Activated CD8-positive, alpha-beta memory T cell treated with anti-CD3 and anti-CD28 coated beads, Interleukin-2, amount 50 U/mL, for 48 hours (primary cell): ENCODE results near the gene IGFLR1.

Experiments
- DNase-seq: peaks from one replicate; pipeline ENCODE4 v3.0.0-alpha.2; 2020

IGFLR1 gene

GRCh38 chr19:35755550-35756376 lies 13.5 kb upstream of the IGFLR1 start:
- peak; percentile 70 for DNase-seq

GRCh38 chr19:35755131-35755549 lies 12.9 kb upstream of the IGFLR1 start:
- no peak for DNase-seq

- no peak for DNase-seq
Measured at GRCh38 chr19:35754370-35755130, 12.3 kb upstream of the IGFLR1 start.

GRCh38 chr19:35753634-35754369 lies 11.6 kb upstream of the IGFLR1 start:
- DNase-seq, result no peak

- no peak for DNase-seq
Measured at GRCh38 chr19:35752746-35753350, 10.6 kb upstream of the IGFLR1 start.

GRCh38 chr19:35751839-35752745 lies 9.8 kb upstream of the IGFLR1 start:
- no peak for DNase-seq

- DNase-seq, result no peak
Measured at GRCh38 chr19:35750167-35750566, 7.9 kb upstream of the IGFLR1 start.

GRCh38 chr19:35748106-35749020 lies 6.1 kb upstream of the IGFLR1 start, which contains the start of gene LIN37:
LIN37 (plus strand) TSS chr19:35748576; CDS start chr19:35748725, 149 bp downstream.
- peak; percentile 96 for DNase-seq

GRCh38 chr19:35746531-35746930 lies 4.3 kb upstream of the IGFLR1 start:
- DNase-seq, result no peak

- DNase-seq, result no peak
Measured at GRCh38 chr19:35746087-35746462, 3.8 kb upstream of the IGFLR1 start.

- peak; percentile 94 for DNase-seq
Measured at GRCh38 chr19:35745328-35746086, 3.3 kb upstream of the IGFLR1 start, which contains the start of the genes PSENEN and U2AF1L4. PSENEN (plus strand) TSS chr19:35745651; CDS start chr19:35745931, 280 bp downstream. U2AF1L4 (minus strand) TSS chr19:35745418; CDS start chr19:35745391, 27 bp downstream.

- peak; percentile 92 for DNase-seq
Measured at GRCh38 chr19:35744430-35745327, 2.4 kb upstream of the IGFLR1 start.

GRCh38 chr19:35743640-35744429 lies 1.6 kb upstream of the IGFLR1 start:
- DNase-seq, result no peak

GRCh38 chr19:35741203-35741515 lies 1.1 kb downstream of the IGFLR1 start:
- DNase-seq, result no peak

- DNase-seq, result peak; percentile 97
Measured at GRCh38 chr19:35740423-35741202, 1.6 kb downstream of the IGFLR1 start.

- DNase-seq, result no peak
Measured at GRCh38 chr19:35740108-35740422, 2.2 kb downstream of the IGFLR1 start.
